Measurements from ENCODE around the gene SGIP1.

DNA sequence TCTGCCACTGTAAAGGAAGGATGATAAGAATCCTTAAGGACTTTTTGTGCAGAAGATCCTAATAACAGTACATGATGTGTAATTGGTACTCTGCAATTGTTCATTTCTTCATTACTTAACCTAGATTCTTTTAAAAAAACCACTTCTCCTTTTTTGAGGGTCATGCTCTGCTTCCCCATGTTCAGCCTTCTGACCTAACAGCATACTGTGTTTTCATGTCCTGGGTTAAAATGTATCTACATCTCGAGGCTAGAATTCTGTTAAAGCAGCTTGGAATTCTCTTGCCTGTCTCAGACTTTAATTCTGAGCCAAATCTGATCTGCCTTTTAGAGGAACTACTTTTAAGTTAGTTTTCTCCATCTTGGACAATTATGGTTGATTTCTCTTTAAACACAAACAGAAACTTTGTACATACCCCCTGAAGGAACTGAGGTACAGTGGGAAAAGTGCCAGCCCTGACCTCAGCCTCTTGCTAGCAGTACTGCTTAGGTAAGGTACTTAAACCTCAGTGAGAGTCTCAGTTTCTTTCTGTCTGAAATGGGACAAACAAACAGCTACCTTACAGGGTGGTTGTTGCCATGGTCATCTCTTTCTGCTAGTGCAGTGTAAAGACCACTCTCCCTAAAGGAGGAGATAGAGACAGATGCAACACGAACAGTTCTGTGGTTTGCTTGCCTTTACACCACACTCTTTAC lies 115.1 kb downstream of the SGIP1 start:
- TF ChIP-seq, protein P1, sequence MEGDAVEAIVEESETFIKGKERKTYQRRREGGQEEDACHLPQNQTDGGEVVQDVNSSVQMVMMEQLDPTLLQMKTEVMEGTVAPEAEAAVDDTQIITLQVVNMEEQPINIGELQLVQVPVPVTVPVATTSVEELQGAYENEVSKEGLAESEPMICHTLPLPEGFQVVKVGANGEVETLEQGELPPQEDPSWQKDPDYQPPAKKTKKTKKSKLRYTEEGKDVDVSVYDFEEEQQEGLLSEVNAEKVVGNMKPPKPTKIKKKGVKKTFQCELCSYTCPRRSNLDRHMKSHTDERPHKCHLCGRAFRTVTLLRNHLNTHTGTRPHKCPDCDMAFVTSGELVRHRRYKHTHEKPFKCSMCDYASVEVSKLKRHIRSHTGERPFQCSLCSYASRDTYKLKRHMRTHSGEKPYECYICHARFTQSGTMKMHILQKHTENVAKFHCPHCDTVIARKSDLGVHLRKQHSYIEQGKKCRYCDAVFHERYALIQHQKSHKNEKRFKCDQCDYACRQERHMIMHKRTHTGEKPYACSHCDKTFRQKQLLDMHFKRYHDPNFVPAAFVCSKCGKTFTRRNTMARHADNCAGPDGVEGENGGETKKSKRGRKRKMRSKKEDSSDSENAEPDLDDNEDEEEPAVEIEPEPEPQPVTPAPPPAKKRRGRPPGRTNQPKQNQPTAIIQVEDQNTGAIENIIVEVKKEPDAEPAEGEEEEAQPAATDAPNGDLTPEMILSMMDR (IDR thresholded peaks at IDR 0.05) = no peak
- TF ChIP-seq EZH2 (IDR thresholded peaks at IDR 0.05) = no peak

Data from neural progenitor cell (in vitro differentiated cells).